HepG2 (cell line): ENCODE data around the gene SNX11. TPM values are rescaled to one million over a fixed set of nuclear protein-coding genes. Genes with fewer than 3 reads are reported as not detected.
"Not testable (repeated sequence)": the region's sequence is repeated elsewhere in the genome, so short reads cannot be mapped to it uniquely, and the experiment has no call there.

ENCODE experiments used
- ATAC-seq: fragments of 200-7000 bp; cut with Tn5 transposase; 3 replicates; pipeline ENCODE4 v1.9.1; 2020; ENCODE audit warnings: mild to moderate bottlenecking, moderate library complexity
- BruUV-seq: library from RNA; stranded (reverse); fragments of 400-500 nt; replicated peaks from 2 replicates; lab custom pipeline; 2021; lab: Mats Ljungman, UMichigan
- CTCF ChIA-PET: fragments of 300-600 bp; formaldehyde crosslinking; extraction: SDS; loops from one replicate; lab custom pipeline; 2021; ENCODE audit warnings: low total read pairs, inconsistent platforms, low intra/inter-chr PET ratio; lab: Yijun Ruan, JAX
- POLR2A ChIA-PET: fragments of 350-600 bp; sonication (Branson Sonifier 250); formaldehyde crosslinking; loops from one replicate; lab custom pipeline; 2020; ENCODE audit warnings: antibody characterized with exemption, inconsistent platforms; lab: Yijun Ruan, JAX
- DNase-seq: peaks from one replicate; pipeline ENCODE4 v3.0.0-alpha.2; 2015; ENCODE audit warnings: low spot score
- FAIRE-seq: peaks from 3 replicates; lab custom pipeline; 2011; peaks lifted over from hg19 to GRCh38; lab: Jason Lieb, UNC
- H2AFZ ChIP-seq: one replicate; pipeline ENCODE4 v1.6.1; 2011; ENCODE audit warnings: low read length, inconsistent platforms
- H3K27ac ChIP-seq: fragments of 300-600 bp; 3 replicates; pipeline ENCODE4 v1.8.0; 2011; ENCODE audit warnings: mixed run types, mild to moderate bottlenecking, mixed read lengths, low read length, inconsistent platforms; ENCODE audit not compliant: insufficient read depth; ENCODE audit errors: extremely low read length
- H3K27me3 ChIP-seq, 2 experiments: fragments of 200-600 bp in 1 of 2; 2 replicates in 1 of 2; 3 replicates in 1 of 2; pipeline versions ENCODE4 v1.6.0 to v1.8.0; 2011; ENCODE audit warnings: low read length in 2 of 2, mild to moderate bottlenecking in 2 of 2, moderate library complexity in 2 of 2, inconsistent platforms in 1 of 2; ENCODE audit not compliant: insufficient read depth in 2 of 2, control insufficient read depth in 1 of 2
- H3K36me3 ChIP-seq, 2 experiments: fragments of 200-600 bp in 1 of 2; replicated peaks in 1 of 2; 2 replicates in 1 of 2; 3 replicates in 1 of 2; pipeline versions ENCODE4 v1.5.1 to v1.8.0; 2011; ENCODE audit warnings: low read length in 2 of 2, inconsistent platforms in 1 of 2; ENCODE audit not compliant: insufficient read depth in 2 of 2, control insufficient read depth in 1 of 2
- H3K4me1 ChIP-seq: 2 replicates; pipeline ENCODE4 v1.5.1; 2012; ENCODE audit warnings: low read length, inconsistent platforms; ENCODE audit not compliant: insufficient read depth
- H3K4me2 ChIP-seq: 2 replicates; pipeline ENCODE4 v1.6.0; 2011; ENCODE audit warnings: low read depth, low read length, inconsistent platforms
- H3K4me3 ChIP-seq, 3 experiments: fragments of 200-600 bp in 1 of 3; sonication (generic), shearing (Covaris generic) in 1 of 3; replicated peaks in 1 of 3; 2 replicates each; pipeline ENCODE4 v1.5.1; 2011 to 2016; ENCODE audit warnings: low read length in 3 of 3, inconsistent platforms in 2 of 3, low read depth in 2 of 3, mild to moderate bottlenecking in 2 of 3, control low read depth in 1 of 3, mixed read lengths in 1 of 3; ENCODE audit not compliant: insufficient read depth in 1 of 3
- H3K79me2 ChIP-seq: one replicate; pipeline ENCODE4 v1.6.1; 2011; ENCODE audit warnings: low read length, inconsistent platforms; ENCODE audit not compliant: insufficient read depth
- H3K9ac ChIP-seq: 2 replicates; pipeline ENCODE4 v1.6.0; 2011; ENCODE audit warnings: mild to moderate bottlenecking, low read depth, low read length, inconsistent platforms; ENCODE audit not compliant: insufficient read depth
- H3K9me3 ChIP-seq: 2 replicates; pipeline ENCODE4 v1.5.1; 2012; ENCODE audit warnings: mild to moderate bottlenecking, low read length
- H4K20me1 ChIP-seq: 2 replicates; pipeline ENCODE4 v1.6.0; 2011; ENCODE audit warnings: inconsistent platforms, mild to moderate bottlenecking, low read length, moderate library complexity; ENCODE audit not compliant: insufficient read depth
- BRD4 ChIP-seq: sonication (generic); formaldehyde crosslinking; IDR thresholded peaks from 2 replicates; pipeline ENCODE4 v1.4.0; 2020; ENCODE audit warnings: missing genetic modification reagents
- FOXK2 ChIP-seq: fragments of 450-650 bp; IDR thresholded peaks from 2 replicates; pipeline ENCODE4 v1.6.1; 2016
- FOXO1 ChIP-seq: sonication (generic); formaldehyde crosslinking; IDR thresholded peaks from 2 replicates; pipeline ENCODE4 v1.4.0; 2020; ENCODE audit warnings: missing genetic modification reagents
- GATAD1 ChIP-seq: IDR thresholded peaks from 2 replicates; pipeline ENCODE4 v1.6.1; 2016; ENCODE audit warnings: missing genetic modification reagents, missing compliant biosample characterization
- HINFP ChIP-seq: sonication (generic); formaldehyde crosslinking; IDR thresholded peaks from 2 replicates; pipeline ENCODE4 v1.4.0; 2020; ENCODE audit warnings: low read depth, mild to moderate bottlenecking, missing genetic modification reagents
- NFIC ChIP-seq: IDR thresholded peaks from 2 replicates; pipeline ENCODE4 v1.6.1; 2012; ENCODE audit warnings: mild to moderate bottlenecking, low read length, inconsistent platforms
- ZKSCAN5 ChIP-seq: sonication (generic); formaldehyde crosslinking; IDR thresholded peaks from 2 replicates; pipeline ENCODE4 v1.5.1; 2020; ENCODE audit warnings: mild to moderate bottlenecking, missing genetic modification reagents
- ZNF713 ChIP-seq: sonication (generic); formaldehyde crosslinking; IDR thresholded peaks from 2 replicates; pipeline ENCODE4 v1.4.0; 2020; ENCODE audit warnings: mild to moderate bottlenecking, missing genetic modification reagents
- ZNF75D ChIP-seq: sonication (generic); formaldehyde crosslinking; IDR thresholded peaks from 2 replicates; pipeline ENCODE4 v1.8.1; 2023; ENCODE audit warnings: missing genetic modification reagents, mild to moderate bottlenecking, borderline replicate concordance
- WGBS: methylation state at CpG from one replicate; pipeline ENCODE4 v1.1.6; 2017; ENCODE audit warnings: low lambda C conversion rate; 5-methylcytosine and 5-hydroxymethylcytosine counted together
- in situ Hi-C: cut with HindIII; loops from 2 replicates; pipeline ENCODE4 v1.10.0; 2017; ENCODE audit warnings: low pct_unique_long_range_greater_than_20kb; ENCODE audit not compliant: extremely low pct_ligation_motif_present
- intact Hi-C: fragments of 100-400 bp; cut with micrococcal nuclease; formaldehyde crosslinking; loops from one replicate; pipeline ENCODE4 v1.10.0; 2022; ENCODE audit not compliant: unreplicated experiment
- polyA plus RNA-seq, 8 experiments: library from polyadenylated mRNA; depleted of rRNA in 3 of 8; stranded (reverse) in 7 of 8; unstranded in 1 of 8; fragments of >200 nt; fragmentation: Illumina TruSeq in 4 of 8; extraction: Trizol in 4 of 8; gene quantifications; 2 replicates each; pipeline versions ENCODE4 v1.2.1 to v1.2.3, GENCODE V29; 2011 to 2016; ENCODE audit warnings: low read depth in 4 of 8, missing spikeins in 1 of 8, mixed read lengths in 1 of 8; ENCODE audit not compliant: insufficient read depth in 1 of 8
- total RNA-seq, 5 experiments: library from RNA; depleted of rRNA; stranded (reverse); fragments of >200 nt; fragmentation: Illumina TruSeq; extraction: Trizol; gene quantifications; 2 replicates each; pipeline ENCODE4 v1.2.3, GENCODE V29; 2016; ENCODE audit warnings: low read depth in 1 of 5

The SNX11 gene
- total and polyA plus RNA-seq, 2 of the 13 experiments (the other 11 are each of a cell fraction or from before 2014, with no cell fraction given) = 12.9 to 14.0 TPM

DNA sequence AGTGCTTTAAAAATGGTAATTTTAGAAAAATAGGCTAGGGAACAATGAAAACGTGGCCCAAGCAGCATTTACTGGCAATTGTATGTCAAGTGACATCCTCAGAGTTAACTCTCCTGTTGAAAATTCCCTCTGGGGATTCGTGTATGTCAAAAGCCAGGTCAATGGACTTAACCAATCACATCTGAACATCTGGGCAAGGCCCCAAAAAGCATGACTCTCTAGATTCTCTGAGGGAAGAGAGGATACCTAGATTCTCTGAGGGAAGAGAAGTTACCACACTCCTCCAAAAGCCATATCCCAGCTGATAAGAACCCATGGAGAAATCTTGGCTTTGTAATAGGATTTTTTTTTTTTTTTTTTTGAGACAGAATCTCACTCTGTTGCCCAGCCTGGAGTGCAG, 35.9 kb upstream of the SNX11 start:
- Histone ChIP-seq H3K79me2 (no peaks in the 10 kb centered on the region), H2AFZ (no peak overlapping the region), H3K36me3 (peaks cover 13 to 50% of the 10 kb centered on the region in 2 experiments), H3K4me2 (no peak overlapping the region), H3K9me3 (no peaks in the 10 kb centered on the region), H3K4me3 (no peak overlapping the region), H4K20me1 (no peaks in the 10 kb centered on the region), H3K27ac (no peak overlapping the region), H3K4me1 (peaks cover 25% of the 10 kb centered on the region), H3K27me3 (no peaks in the 10 kb centered on the region), H3K9ac (no peak overlapping the region)
- 90% methylated on average over 2 of the region's 2 CpGs for WGBS
- in situ Hi-C loops (loop anchor here (5.0 kb wide), 1 partner anchor 44 kb away; no protein-coding TSS in a partner anchor), intact Hi-C loops (no loop called here)
- no peak for DNase-seq
- POLR2A ChIA-PET = interaction anchor here (3.4 kb wide), 1 partner anchor 23 kb away, joined by 15 read pairs; the partner anchor contains the start of gene NFE2L1
- no peak for FAIRE-seq
- CTCF ChIA-PET = interaction anchor here (5.4 kb wide), 1 partner anchor 45 kb away, joined by 127 read pairs; no protein-coding TSS in a partner anchor
- TF ChIP-seq FOXO1 (CRISPR knock-in tag) (no peak), ZNF713 (CRISPR knock-in tag) (no peak), ZNF75D (CRISPR knock-in tag) (no peak), FOXK2 (no peak), ZKSCAN5 (CRISPR knock-in tag) (no peak), HINFP (CRISPR knock-in tag) (no peak), NFIC (no peak), GATAD1 (CRISPR knock-in tag) (no peak), BRD4 (CRISPR knock-in tag) (no peak)
- no TSS peak for BruUV-seq
- ATAC-seq = no peak

- BruUV-seq, H3K4me3 ChIP-seq, H3K27ac ChIP-seq, H3K4me2 ChIP-seq, ATAC-seq, H2AFZ ChIP-seq, H3K9ac ChIP-seq, H4K20me1 ChIP-seq, H3K79me2 ChIP-seq, DNase-seq, H3K27me3 ChIP-seq, intact Hi-C loops, FAIRE-seq, H3K9me3 ChIP-seq: not testable (repeated sequence)
- WGBS = 94% methylated on average over 9 of the region's 9 CpGs
- Histone ChIP-seq H3K4me1 (peaks cover 20% of the 10 kb centered on the region), H3K36me3 (peaks cover 12 to 48% of the 10 kb centered on the region in 2 experiments)
- POLR2A ChIA-PET = interaction anchor here (3.4 kb wide), 1 partner anchor 24 kb away, joined by 15 read pairs; the partner anchor contains the start of gene NFE2L1
- in situ Hi-C loops = loop anchor here (5.0 kb wide), 1 partner anchor 46 kb away; no protein-coding TSS in a partner anchor
- CTCF ChIA-PET = interaction anchor here (3.3 to 5.4 kb wide), 2 partner anchors 36 to 47 kb away, joined by 19 to 127 read pairs; partner anchors contain the start of gene COPZ2
Measured at GRCh38 chr17:48072811-48073210, 34.8 kb upstream of the SNX11 start.

GRCh38 chr17:48073566-48074094, 33.9 kb upstream of the SNX11 start:
- not testable (repeated sequence) for H3K27ac ChIP-seq, DNase-seq, H3K4me2 ChIP-seq, H2AFZ ChIP-seq, H3K9ac ChIP-seq, FAIRE-seq, ATAC-seq, H3K27me3 ChIP-seq, H3K4me3 ChIP-seq, H3K9me3 ChIP-seq, BruUV-seq, H4K20me1 ChIP-seq, H3K79me2 ChIP-seq
- peaks cover 12% of the 10 kb centered on the region for H3K4me1 ChIP-seq
- ChIA-PET POLR2A (interaction anchor here (3.4 kb wide), 1 partner anchor 25 kb away, joined by 15 read pairs; the partner anchor contains the start of gene NFE2L1), CTCF (interaction anchor here (1.2 to 5.4 kb wide), 4 partner anchors 25 to 63 kb away, joined by 4 to 127 read pairs (median 13); partner anchors contain the start of genes COPZ2 and NFE2L1)
- peaks cover 12 to 48% of the 10 kb centered on the region in 2 experiments for H3K36me3 ChIP-seq
- in situ Hi-C loops = loop anchor here (5.0 kb wide), 1 partner anchor 46 kb away; no protein-coding TSS in a partner anchor
- 94% methylated on average over 5 of the region's 5 CpGs for WGBS
- intact Hi-C loops = loop anchor here (1.0 to 2.0 kb wide), 3 partner anchors 21 to 48 kb away; partner anchors contain the start of gene COPZ2
